Ectodermal cell (in vitro differentiated cells): Measurements from ENCODE around the gene RCOR1.
"Not testable (repeated sequence)": the region's sequence is repeated elsewhere in the genome, so short reads cannot be mapped to it uniquely, and the experiment has no call there.

Experiments
- H3K27ac ChIP-seq: 2 replicates; pipeline ENCODE4 v1.7.0; 2013; ENCODE audit warnings: mild to moderate bottlenecking, low read depth, low read length; ENCODE audit not compliant: insufficient read depth, poor library complexity, severe bottlenecking
- H3K27me3 ChIP-seq: 2 replicates; pipeline ENCODE4 v1.7.0; 2013; ENCODE audit warnings: mild to moderate bottlenecking, low read length; ENCODE audit not compliant: insufficient read depth, control insufficient read depth, poor library complexity, severe bottlenecking
- H3K36me3 ChIP-seq: one replicate; pipeline ENCODE4 v1.7.0; 2013; ENCODE audit warnings: low read length; ENCODE audit not compliant: control insufficient read depth, insufficient read depth
- H3K4me1 ChIP-seq: one replicate; pipeline ENCODE4 v1.7.0; 2013; ENCODE audit warnings: low read length; ENCODE audit not compliant: control insufficient read depth, insufficient read depth
- H3K4me3 ChIP-seq: 2 replicates; pipeline ENCODE4 v1.7.0; 2013; ENCODE audit warnings: low read depth, low read length, control low read depth; ENCODE audit not compliant: insufficient read depth
- H3K9me3 ChIP-seq: 2 replicates; pipeline ENCODE4 v1.7.0; 2013; ENCODE audit warnings: mild to moderate bottlenecking, low read length, moderate library complexity; ENCODE audit not compliant: control insufficient read depth
- WGBS, 2 experiments: methylation state at CpG; one replicate each; pipeline ENCODE4 v1.1.7; 2013; ENCODE audit warnings: missing lambda C conversion rate in 2 of 2; 5-methylcytosine and 5-hydroxymethylcytosine counted together

Gene RCOR1

DNA sequence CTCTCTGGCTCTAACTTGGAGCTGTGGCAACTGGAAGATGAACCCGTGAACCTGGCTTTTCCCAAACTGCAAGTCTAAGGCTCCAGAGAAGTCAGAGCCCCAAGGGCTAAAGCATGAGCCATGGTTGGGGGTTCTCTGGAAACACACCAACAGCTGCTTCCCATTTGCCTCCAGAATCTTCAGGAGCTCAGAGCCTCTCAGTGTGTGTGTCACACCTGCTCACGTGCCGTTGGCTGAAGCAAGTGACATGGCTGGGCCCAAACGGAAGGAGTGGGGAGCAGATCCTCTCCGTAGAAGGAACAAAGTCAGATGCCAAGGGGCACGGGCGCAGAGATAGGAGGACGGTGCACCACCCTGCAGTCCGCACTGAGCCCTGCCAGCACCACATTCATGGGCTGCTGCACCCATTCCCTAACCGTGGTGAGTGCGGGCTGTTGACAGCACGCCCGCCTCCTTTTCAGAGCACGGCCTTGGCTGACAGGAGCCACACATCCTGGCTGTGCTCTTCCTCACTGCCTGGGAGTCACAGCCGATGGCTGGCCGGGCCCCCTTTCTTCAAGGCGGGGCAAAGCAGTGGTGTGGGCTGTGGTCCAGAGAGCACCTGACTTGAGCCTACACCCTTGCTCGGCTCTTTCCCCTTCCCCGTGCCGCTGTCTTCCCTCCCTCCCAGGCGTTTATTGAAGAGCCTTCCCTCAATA, 168.2 kb downstream of the RCOR1 start:
- Histone ChIP-seq H3K27me3 (no peaks in the 10 kb centered on the region), H3K4me3 (no peak overlapping the region), H3K36me3 (no peaks in the 10 kb centered on the region), H3K27ac (no peak overlapping the region), H3K4me1 (peaks cover 6% of the 10 kb centered on the region), H3K9me3 (no peaks in the 10 kb centered on the region)
- WGBS, 2 experiments, result 64 to 68% methylated on average over 21 of the region's 21 CpGs

DNA sequence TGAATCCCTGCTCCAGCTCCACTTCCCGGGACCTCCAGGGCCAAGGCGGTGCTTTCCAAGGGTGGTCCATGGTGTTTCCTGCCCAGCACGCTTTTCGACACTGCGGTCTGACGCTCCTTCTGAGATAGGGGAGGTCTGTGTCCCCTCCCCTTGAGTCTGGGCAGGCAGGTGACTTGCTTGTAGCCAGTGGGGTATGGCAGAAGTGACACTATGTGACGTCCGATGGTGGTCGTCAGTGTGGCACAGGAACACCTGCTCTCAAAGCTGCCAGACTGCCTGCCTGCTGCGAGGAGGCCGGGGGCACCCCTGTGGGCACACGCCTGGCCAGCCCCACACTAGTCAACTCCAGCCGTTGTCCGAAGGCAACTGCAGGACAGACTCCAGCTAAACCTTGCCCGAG, 168.8 kb downstream of the RCOR1 start:
- Histone ChIP-seq H3K4me3 (no peak overlapping the region), H3K36me3 (no peaks in the 10 kb centered on the region), H3K4me1 (peaks cover 6% of the 10 kb centered on the region), H3K27me3 (no peaks in the 10 kb centered on the region), H3K27ac (no peak overlapping the region), H3K9me3 (no peaks in the 10 kb centered on the region)
- 87 to 88% methylated on average over 15 of the region's 15 CpGs for WGBS, 2 experiments

DNA sequence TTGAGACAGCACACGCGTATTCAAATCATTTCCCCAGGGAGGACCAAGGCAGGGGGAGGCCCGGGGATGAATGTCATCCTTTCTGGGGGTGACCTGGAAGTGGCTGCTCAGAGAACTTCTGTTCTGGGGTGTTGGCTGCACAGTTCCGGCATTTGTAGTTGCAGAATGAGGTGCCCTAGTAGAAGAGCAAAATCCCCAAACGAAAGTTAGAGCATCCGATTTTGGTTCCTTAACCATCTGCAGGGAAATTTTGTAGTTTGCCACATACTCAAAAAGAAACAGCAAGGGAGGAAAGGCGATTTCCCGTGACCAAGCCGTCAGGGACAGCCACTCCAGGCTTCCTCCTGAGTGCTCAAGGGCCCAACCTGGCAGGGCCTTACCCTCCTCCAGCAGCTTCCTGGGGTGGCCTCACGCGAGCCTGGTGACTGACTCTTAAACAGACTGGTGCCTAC, 171.8 kb downstream of the RCOR1 start:
- H3K27ac ChIP-seq, result no peak overlapping the region
- no peaks in the 10 kb centered on the region for H3K36me3 ChIP-seq
- H3K4me3 ChIP-seq, result no peak overlapping the region
- WGBS, 2 experiments, result 88 to 89% methylated on average over 11 of the region's 11 CpGs
- peaks cover 6% of the 10 kb centered on the region for H3K4me1 ChIP-seq
- H3K9me3 ChIP-seq, result no peaks in the 10 kb centered on the region
- H3K27me3 ChIP-seq, result no peaks in the 10 kb centered on the region

- 89 to 90% methylated on average over 8 of the region's 8 CpGs for WGBS, 2 experiments
- not testable (repeated sequence) for H3K36me3 ChIP-seq, H3K27ac ChIP-seq, H3K27me3 ChIP-seq, H3K4me1 ChIP-seq, H3K4me3 ChIP-seq, H3K9me3 ChIP-seq
These were observed 173.3 kb downstream of the RCOR1 start for GRCh38 chr14:102765770-102766169.

- H3K36me3 ChIP-seq, result no peaks in the 10 kb centered on the region
- H3K9me3 ChIP-seq, result no peaks in the 10 kb centered on the region
- H3K4me3 ChIP-seq, result no peak overlapping the region
- WGBS, 2 experiments, result 89 to 91% methylated on average over 19 of the region's 19 CpGs
- peaks cover 2% of the 10 kb centered on the region for H3K4me1 ChIP-seq
- H3K27ac ChIP-seq, result no peak overlapping the region
- no peaks in the 10 kb centered on the region for H3K27me3 ChIP-seq
These were observed 176.0 kb downstream of the RCOR1 start for GRCh38 chr14:102768223-102769048.

DNA sequence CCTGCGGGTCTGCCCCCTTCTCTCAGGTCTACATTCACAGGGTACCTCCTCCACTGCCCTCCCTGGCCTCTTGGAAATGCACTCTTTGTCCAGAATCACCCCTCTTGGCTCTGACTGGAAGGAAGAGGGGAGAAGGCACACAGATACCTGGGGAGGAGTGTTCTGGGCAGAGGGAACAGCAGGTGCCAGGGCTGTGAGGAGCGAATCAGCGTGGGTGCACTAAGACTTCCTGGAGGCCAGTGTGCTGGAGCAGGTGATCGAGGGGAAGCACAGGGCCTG, 176.5 kb downstream of the RCOR1 start:
- Histone ChIP-seq H3K27ac (no peak overlapping the region), H3K36me3 (no peaks in the 10 kb centered on the region), H3K9me3 (no peaks in the 10 kb centered on the region), H3K27me3 (no peaks in the 10 kb centered on the region), H3K4me1 (peaks cover 2% of the 10 kb centered on the region), H3K4me3 (no peak overlapping the region)
- WGBS, 2 experiments, result 92% methylated on average over 4 of the region's 4 CpGs

GRCh38 chr14:102770147-102771123, 178.0 kb downstream of the RCOR1 start:
- H3K4me1 ChIP-seq, result peaks cover 2% of the 10 kb centered on the region
- no peaks in the 10 kb centered on the region for H3K27me3 ChIP-seq
- no peak overlapping the region for H3K27ac ChIP-seq
- 86 to 87% methylated on average over 32 of the region's 32 CpGs for WGBS, 2 experiments
- no peaks in the 10 kb centered on the region for H3K36me3 ChIP-seq
- no peak overlapping the region for H3K4me3 ChIP-seq
- H3K9me3 ChIP-seq, result no peaks in the 10 kb centered on the region

DNA sequence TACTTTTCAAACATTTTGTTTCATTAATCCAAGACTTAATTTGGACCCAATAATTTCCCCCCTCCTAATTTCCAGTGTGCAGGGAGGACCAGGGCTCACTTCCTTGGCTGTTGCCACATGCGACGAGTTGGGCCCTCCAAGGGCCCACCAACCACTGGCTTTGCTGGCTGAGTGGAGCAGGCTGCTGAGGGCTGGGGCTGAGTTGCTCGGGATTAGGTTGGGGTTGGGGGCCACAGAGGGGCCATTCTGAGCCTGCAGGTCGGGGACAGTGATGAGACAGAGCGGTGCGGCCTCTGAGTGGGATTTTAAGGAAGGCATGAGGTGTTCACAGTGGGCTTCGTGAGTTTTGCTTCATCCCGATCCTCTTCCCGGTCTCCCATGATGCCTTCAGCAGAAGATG, 178.7 kb downstream of the RCOR1 start:
- no peak overlapping the region for H3K27ac ChIP-seq
- peaks cover 2% of the 10 kb centered on the region for H3K4me1 ChIP-seq
- WGBS, 2 experiments, result 93% methylated on average over 9 of the region's 9 CpGs
- no peaks in the 10 kb centered on the region for H3K27me3 ChIP-seq
- H3K36me3 ChIP-seq, result no peaks in the 10 kb centered on the region
- no peaks in the 10 kb centered on the region for H3K9me3 ChIP-seq
- no peak overlapping the region for H3K4me3 ChIP-seq

DNA sequence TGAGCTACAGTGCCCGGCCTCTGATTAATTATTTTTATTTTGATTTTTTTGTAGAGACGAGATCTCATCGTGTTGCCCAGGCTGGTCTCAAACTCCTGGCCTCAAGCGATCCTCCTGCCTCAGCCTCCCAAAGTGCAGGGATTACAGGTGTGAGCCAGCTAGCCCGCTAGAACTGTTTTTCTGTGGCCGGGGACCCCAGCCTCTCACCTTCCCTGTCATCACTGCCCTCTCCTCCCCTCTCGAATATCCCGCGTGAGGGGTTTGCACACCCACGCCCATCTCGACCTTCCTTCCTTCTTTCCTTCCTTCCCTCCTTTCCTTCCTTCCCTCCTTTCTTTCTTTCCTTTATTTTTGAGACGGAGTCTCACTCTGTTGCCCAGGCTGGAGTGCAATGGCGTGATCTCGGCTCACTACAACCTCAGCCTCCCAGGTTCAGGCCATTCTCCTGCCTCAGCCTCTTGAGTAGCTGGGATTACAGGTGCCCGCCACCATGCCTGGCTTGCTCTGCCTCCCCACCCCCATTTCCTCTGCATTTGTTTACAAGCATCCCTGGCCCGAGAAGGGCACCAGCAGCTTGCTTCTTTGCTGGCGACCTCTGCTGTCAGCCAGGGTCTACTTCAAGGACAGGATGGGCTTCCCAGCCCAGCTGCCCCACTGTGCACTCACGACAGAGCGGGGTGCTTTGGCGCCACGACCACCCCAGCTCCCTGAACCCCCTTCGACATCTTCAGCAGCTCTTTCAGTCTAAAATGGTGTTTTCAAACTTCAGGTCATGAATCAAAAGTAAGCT, 180.5 kb downstream of the RCOR1 start:
- Histone ChIP-seq H3K36me3 (no peaks in the 10 kb centered on the region), H3K27me3 (no peaks in the 10 kb centered on the region), H3K4me1 (peaks cover 2% of the 10 kb centered on the region), H3K4me3 (no peak overlapping the region), H3K27ac (no peak overlapping the region), H3K9me3 (no peaks in the 10 kb centered on the region)
- 71 to 75% methylated on average over 22 of the region's 22 CpGs for WGBS, 2 experiments
